Stimulated activated CD8-positive, alpha-beta memory T cell treated with anti-CD3 and anti-CD28 coated beads, Interleukin-15, amount 100 ng/mL, for 4 hours (primary cell): ENCODE results near the gene RNF149.
"Not testable (repeated sequence)": the region's sequence is repeated elsewhere in the genome, so short reads cannot be mapped to it uniquely, and the experiment has no call there.

Experiments used
- DNase-seq, 2 donors: peaks; one replicate each; pipeline ENCODE4 v3.0.0-alpha.2; 2020; ENCODE audit warnings: low read depth in 2 of 2

Gene RNF149

GRCh38 chr2:101255501-101255900 lies 53.0 kb downstream of the RNF149 start:
- no peak for DNase-seq

GRCh38 chr2:101253703-101254450 lies 54.6 kb downstream of the RNF149 start:
- no peak for DNase-seq

- peak; percentile 50 to 53 for DNase-seq
Observed at GRCh38 chr2:101253013-101253702, 55.3 kb downstream of the RNF149 start.

- peak; percentile 97 to 98 for DNase-seq
Observed at GRCh38 chr2:101252408-101253012, 56.0 kb downstream of the RNF149 start, which contains the start of gene CNOT11. Gene CNOT11, plus strand, starts transcription at chr2:101252886. Its CDS starts 79 bp downstream, at chr2:101252965.

GRCh38 chr2:101251844-101252407 lies 56.6 kb downstream of the RNF149 start:
- no peak for DNase-seq

GRCh38 chr2:101251246-101251781 lies 57.2 kb downstream of the RNF149 start:
- not testable (repeated sequence) for DNase-seq

GRCh38 chr2:101249826-101250225 lies 58.7 kb downstream of the RNF149 start:
- DNase-seq, result no peak

GRCh38 chr2:101248756-101249155 lies 59.7 kb downstream of the RNF149 start:
- DNase-seq, result not testable (repeated sequence)

GRCh38 chr2:101245468-101245867 lies 63.0 kb downstream of the RNF149 start:
- not testable (repeated sequence) for DNase-seq

GRCh38 chr2:101244899-101245298 lies 63.6 kb downstream of the RNF149 start:
- not testable (repeated sequence) for DNase-seq

- not testable (repeated sequence) for DNase-seq
Observed at GRCh38 chr2:101244373-101244772, 64.1 kb downstream of the RNF149 start.

GRCh38 chr2:101241158-101241557 lies 67.3 kb downstream of the RNF149 start:
- no peak for DNase-seq

- DNase-seq, result not testable (repeated sequence)
Observed at GRCh38 chr2:101240694-101241093, 67.8 kb downstream of the RNF149 start.

- DNase-seq, result not testable (repeated sequence)
Observed at GRCh38 chr2:101239760-101240118, 68.8 kb downstream of the RNF149 start.

- DNase-seq, result no peak
Observed at GRCh38 chr2:101238930-101239759, 69.4 kb downstream of the RNF149 start.

- not testable (repeated sequence) for DNase-seq
Observed at GRCh38 chr2:101237944-101238343, 70.6 kb downstream of the RNF149 start.

GRCh38 chr2:101235956-101236355 lies 72.5 kb downstream of the RNF149 start:
- DNase-seq, result not testable (repeated sequence)

GRCh38 chr2:101234169-101234938 lies 74.1 kb downstream of the RNF149 start:
- no peak for DNase-seq

- no peak for DNase-seq
Observed at GRCh38 chr2:101232770-101233169, 75.7 kb downstream of the RNF149 start.
